NCI-H1694 treated with DMSO at 0.1 percent for 48 hours (cell line): Measurements from ENCODE around the gene PRDM15.
A peak's percentile ranks its signal among the peaks of the same experiment; 100 is the strongest.

Experiments used
- DNase-seq: peaks from one replicate; lab custom pipeline; 2025; lab: John Stamatoyannopoulos, UW

The PRDM15 gene

DNA sequence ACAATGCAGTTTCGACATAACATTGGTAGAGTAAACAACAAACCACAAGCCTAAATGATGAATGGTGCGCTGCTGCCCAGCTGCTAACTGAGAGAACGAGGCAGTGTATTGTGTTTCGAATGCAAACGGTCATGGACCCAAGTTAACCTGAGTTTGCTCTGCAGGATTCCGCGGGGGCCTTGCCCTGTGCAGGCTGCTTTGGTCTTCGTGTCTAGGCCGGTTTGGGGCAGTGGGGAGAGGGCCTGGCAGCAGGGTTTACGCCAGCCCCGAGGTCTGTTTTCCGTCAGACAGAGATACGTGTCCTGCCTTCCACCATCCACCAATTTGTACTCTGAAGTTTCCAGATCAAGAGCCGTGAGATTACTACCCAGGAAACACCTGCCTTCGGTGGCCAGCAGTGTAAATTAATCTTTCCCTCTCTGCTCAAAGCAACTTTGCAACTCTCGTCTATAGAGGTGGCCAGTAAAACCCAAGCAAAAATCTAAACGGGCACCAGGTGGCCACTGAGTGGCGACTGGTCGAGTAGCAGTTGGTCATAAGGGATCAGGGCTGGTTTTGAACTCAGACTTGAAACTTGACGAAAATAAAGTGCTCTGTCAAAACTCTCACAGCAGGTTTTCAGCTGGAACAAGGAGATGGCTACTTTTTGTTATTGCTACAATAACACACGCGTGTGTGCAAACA lies 6.3 kb upstream of the PRDM15 start:
- DNase-seq: no peak

DNA sequence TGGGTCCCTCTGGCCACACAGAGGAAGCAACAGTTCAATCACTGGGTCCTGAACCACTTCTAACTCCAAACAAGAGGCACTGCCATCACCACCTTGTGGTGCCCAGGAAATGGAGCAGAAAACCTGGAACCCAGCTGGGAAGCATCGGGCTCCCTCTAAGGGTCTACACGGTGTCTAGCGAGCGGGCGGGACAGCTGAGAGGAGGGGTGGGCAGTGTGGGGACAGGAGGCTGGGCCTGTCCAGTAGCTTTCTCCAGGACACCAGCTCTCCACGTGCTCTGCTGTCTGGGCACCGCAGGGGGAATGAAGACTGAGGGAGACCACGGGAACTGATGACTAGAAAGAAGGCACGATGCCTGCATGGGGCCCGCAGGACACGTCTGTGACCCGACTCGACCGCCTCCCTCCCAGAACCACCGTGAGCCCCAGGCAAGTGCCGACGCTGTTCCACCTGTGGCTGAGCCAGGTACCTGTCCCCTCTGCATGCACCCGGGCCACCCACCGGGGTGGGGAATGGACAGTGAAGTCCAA lies 5.4 kb upstream of the PRDM15 start:
- no peak for DNase-seq

GRCh38 chr21:41883582-41883981 lies 4.4 kb upstream of the PRDM15 start:
- DNase-seq: no peak

- DNase-seq: no peak
These were observed 1.9 kb upstream of the PRDM15 start for GRCh38 chr21:41881051-41881450.

DNA sequence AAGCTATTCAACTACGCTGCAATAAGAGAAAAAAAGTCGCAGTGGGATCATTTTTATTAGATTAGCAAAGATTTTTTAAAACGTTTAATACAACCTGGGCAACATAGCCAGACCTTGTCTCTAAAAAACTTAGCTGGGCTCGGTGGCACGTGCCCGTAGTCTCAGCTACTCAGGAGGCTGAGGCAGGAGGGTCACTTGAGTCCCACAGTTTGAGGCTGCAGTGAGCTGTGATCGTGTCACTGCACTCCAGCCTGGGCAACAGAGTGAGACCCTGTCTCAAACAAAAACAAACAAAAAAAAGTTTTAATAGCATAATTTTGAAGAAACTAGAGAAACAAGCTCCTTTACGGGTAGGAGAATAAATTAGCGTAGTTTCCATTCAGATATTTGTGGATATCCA lies 1.0 kb upstream of the PRDM15 start:
- no peak for DNase-seq

GRCh38 chr21:41878831-41879189 lies 334 bp downstream of the PRDM15 start:
- peak; percentile 48 for DNase-seq

GRCh38 chr21:41877901-41878830 lies 978 bp downstream of the PRDM15 start:
- peak; percentile 6 for DNase-seq

DNA sequence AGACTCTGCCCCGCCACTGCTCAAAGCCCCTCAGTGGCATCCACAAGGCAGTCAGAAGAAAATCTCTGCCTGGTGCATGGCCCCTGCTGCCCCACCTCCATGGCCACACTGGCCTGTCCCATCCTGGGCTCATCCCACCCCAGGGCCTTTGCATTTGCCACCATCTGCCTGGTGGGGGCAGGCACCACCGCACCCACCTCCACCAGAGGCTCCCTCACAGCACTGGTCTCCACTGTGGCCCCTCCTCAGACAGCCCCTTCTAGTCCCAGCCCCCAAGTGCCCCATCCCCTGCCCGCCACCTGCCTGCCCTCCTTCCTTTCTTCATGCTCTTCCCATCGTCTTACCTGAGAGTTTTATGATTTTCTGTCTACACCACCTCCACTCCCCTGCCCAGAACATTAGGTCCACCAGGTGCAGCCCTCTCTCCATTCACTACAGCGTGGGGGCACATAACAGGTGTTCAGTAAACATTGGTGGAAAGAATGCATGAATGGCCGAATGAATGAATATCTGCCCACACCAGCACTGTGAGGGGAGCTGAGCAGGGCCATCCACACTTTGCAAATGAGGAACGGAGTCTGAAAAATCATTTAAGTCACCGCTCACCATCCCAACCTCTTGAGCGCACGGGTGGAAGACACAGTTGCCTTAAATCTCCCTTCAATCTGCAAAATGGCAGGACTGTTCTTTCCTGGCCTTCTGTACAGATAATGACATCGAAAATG lies 2.1 kb downstream of the PRDM15 start:
- no peak for DNase-seq

- DNase-seq: no peak
These were observed 2.7 kb downstream of the PRDM15 start for GRCh38 chr21:41876396-41876795.

DNA sequence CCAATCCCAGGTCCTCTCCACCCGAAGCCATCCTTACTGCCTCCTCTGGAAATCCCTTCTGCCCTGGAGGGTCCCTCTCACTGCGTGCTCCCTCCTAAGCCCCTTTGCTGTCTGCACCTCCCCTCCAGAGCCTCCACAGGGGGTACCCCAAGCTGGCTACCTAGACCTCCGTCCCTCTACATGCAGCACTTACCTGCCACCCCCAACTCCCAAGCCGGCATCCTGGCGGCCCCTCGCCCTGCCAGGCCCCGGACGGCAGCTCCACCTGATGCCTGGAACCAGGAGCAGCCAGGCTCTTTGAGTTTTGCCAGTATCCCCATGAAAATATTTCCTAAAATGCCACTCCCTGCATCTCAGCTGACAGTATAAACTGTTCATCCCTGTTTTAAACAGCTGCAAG lies 4.1 kb downstream of the PRDM15 start:
- no peak for DNase-seq

DNA sequence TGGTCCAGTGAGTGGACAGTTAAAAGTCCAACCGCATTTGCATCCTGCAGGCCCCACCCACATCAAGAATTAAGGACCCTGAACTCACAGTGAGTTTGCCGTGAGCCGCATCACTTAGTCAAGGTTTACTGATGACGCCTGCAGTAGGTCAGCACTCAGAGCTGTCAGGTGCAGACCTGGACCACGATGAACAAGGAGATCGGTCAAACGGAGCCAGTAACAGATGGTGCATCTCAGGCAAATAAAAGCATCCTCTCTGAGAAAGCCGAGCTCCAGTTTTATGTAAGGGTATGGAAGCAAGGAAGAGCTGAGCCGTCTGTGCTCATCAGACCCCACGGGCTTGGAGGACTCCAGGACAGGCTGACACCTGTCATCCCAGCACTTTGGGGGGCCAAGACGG lies 4.5 kb downstream of the PRDM15 start:
- no peak for DNase-seq

DNA sequence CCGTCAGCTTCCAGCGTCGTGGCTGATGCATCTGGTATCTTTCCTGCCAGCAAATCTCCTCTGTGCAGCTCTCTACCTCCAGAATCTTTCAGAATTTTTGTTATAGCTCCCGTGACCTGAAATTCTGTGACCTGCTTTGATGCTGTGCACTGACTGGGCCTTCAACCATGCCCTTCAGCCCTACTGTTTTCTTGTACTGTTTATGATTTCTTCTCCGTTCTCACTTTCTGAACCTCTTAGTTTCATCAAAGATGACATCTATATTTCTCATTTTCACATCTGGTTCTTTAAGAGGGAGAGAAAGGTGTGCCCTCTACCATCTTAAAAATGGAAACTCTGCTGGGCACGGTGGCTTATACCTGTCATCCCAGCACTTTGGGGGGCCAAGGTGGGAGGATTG lies 5.7 kb downstream of the PRDM15 start:
- DNase-seq: no peak

- DNase-seq: no peak
These were observed 6.1 kb downstream of the PRDM15 start for GRCh38 chr21:41873005-41873404.

GRCh38 chr21:41871293-41872030 lies 7.7 kb downstream of the PRDM15 start:
- DNase-seq: no peak

DNA sequence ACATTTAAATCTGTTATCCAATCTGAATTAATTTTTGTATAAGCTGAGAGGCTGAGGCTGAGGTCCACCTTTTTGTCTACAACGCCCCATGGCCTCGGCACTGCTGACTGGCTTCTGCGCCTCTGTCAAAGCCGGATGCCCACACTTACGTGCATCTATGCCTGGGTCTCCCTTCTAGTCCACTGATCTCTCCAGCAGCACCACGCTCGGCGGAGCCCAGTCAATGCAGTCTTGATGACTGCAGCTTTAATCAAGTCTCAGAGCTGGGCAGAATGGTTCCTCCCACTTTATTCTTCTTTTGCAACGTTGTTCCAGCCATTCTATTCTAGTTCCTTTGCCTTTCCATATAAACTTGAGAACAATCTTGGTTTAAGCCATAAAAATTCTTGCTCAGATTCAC lies 9.4 kb downstream of the PRDM15 start:
- DNase-seq: no peak

- no peak for DNase-seq
These were observed 11.0 kb downstream of the PRDM15 start for GRCh38 chr21:41868062-41868710.

- no peak for DNase-seq
These were observed 11.8 kb downstream of the PRDM15 start for GRCh38 chr21:41867313-41867712.

- DNase-seq: no peak
These were observed 12.8 kb downstream of the PRDM15 start for GRCh38 chr21:41866274-41866809.

DNA sequence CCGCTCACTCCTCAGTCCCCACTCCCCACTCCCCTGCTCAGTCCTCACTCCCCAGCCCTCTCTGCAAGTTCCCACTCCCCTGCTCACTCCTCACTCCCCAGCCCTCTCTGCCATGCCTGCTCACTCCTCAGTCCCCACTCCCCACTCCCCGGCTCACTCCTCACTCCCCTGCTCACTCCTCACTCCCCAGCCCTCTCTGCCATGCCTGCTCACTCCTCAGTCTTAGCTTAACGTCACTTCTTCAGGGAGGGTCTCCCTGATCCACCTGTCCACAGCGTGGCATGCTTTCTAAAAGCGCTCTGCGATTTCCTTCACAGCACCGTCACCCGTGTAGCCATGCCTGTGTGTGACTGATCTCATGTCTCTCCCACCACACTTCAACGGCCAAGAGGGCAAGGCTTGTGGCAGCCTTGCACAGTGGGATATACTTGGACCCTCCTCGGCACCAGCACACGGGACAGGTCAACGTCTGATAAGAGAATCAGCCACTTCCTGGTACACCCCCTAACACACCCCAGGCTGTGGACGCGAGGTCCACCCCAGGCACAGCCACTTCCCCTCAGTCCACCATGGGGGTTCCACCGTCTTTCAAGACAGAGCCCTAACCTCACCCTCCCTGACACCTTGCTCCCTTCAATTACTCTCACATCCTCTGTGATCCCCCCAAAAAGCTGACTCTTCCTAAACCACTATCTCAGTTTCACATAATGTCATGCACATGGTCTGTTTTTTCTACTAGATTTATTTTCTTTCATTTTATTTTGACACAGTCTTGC lies 14.0 kb downstream of the PRDM15 start:
- no peak for DNase-seq

GRCh38 chr21:41864311-41865001 lies 14.7 kb downstream of the PRDM15 start:
- DNase-seq: no peak
